Nucleus accumbens (tissue), 56 donors: ENCODE results near the gene MICAL2.

ENCODE experiments used
- DNase-seq, 56 donors: peaks; one replicate each; lab custom pipeline; 2025; lab: John Stamatoyannopoulos, UW

Gene MICAL2

GRCh38 chr11:12238420-12238819, 128.0 kb downstream of the MICAL2 start:
- no peak for DNase-seq

DNA sequence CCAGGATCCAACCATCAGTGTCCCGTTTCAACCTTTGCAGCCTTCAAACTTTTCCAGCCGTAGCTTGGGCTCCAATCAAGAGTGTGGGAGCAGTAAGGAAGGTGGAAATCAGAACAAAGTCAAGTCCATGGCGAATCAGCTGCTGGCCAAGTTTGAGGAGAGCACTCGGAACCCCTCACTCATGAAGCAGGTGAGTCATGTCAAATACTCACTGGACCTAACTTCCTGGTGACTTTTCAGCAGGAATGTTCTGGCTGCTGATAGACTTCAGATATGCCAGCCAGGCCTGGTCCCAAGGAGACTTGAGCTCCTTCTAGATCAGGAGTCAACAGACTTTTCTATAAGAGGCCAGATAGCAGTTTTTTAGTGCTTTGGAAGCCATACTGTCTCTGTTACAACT, 129.0 kb downstream of the MICAL2 start:
- no peak for DNase-seq

- DNase-seq, result no peak
Observed at GRCh38 chr11:12239804-12240371, 129.5 kb downstream of the MICAL2 start.

- DNase-seq, result no peak
Observed at GRCh38 chr11:12240677-12241076, 130.3 kb downstream of the MICAL2 start.

DNA sequence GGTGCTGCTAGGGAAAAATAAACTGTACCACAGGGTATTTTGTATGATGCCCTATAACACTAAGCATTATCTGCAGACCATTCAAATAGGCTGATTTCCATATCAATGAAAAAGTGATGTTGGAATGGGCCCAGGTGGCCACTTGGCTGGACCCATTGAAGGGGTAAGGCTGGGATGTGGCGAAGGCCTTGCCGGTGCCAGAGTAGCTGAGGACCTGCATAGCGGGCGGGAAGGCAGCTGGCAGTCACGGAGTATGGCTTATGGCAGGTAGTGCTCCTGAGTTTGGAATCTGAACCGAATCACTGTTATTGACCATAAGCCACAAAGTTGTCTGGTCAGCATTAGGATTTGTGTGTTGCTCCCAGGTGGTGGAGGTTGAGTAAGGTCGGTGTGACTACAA, 131.0 kb downstream of the MICAL2 start:
- DNase-seq, result no peak

GRCh38 chr11:12241971-12242672, 131.7 kb downstream of the MICAL2 start:
- DNase-seq, result no peak

GRCh38 chr11:12242966-12243365, 132.6 kb downstream of the MICAL2 start:
- no peak for DNase-seq

DNA sequence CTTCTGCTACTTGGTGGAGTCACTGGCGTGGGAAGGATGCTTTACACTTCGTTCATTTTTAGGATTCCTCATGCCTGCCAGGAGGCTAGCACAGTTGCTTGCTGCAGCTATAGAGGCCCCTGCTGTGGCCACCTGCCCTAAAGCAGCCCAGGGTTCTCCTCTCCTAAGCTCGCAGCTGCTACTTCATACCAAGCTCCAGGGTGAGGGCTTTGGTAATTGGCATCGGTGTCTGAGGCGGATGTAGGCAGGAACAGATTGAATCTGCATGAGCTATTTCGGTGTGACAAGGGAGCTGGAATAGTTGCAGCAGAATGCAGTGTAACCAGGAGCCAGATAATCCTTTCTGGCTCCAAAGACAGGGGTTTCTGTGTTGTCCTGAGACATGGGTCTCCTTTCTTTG, 133.1 kb downstream of the MICAL2 start:
- DNase-seq, result peak in 18 of 56 donors; percentile 13 to 42 (median 30)

DNA sequence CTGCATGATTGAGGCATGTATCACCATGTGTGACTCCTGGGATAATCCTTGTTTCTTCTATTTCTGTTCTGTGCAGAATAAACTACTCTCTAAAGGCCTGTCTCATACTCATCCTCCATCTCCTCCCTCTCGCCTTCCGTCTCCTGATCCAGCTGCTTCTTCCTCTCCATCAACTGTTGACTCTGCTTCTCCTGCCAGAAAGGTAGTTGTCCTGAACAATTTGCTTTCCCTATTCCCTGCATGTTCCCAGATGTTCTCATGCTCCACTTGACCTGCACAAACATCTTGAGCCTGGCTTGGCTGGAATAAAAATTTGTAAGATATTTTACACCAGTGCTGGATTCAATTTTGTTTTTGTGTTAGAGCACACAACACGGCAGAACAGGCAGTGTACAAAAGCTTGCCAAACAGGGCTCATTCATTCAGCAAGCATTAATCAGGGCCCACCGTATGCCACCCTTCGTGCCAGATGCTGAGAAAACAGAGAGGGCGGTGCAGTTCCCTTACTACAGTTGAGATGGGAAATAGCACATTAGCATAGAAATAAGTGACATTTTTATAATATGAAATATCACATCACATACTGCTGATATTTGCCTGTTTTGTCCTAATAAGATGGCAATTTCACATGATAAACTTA, 133.6 kb downstream of the MICAL2 start:
- peak in 7 of 56 donors; percentile 20 to 37 (median 27) for DNase-seq

DNA sequence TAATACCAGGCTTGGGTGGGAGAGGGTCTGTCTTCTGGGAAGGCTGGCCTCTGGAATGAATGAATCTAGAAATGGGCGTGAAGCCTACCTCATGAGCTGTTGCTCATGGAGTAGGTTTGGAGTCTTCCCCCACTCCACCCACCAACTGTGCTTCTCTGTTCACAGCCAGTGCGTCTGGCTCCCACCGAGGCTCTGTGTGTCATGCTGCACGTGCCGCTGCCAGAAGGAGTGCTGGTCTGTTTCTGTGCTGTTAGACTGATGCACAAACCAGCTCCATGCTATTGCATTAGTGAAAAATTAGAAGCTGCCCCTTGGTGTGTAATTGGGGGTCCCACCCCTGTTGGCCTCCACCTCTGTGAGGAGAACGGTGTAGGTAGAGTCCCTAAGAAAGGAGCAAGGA, 134.7 kb downstream of the MICAL2 start:
- peak in 10 of 56 donors; percentile 3 to 39 (median 28) for DNase-seq

- no peak for DNase-seq
Observed at GRCh38 chr11:12245549-12246016, 135.2 kb downstream of the MICAL2 start.

GRCh38 chr11:12246147-12246546, 135.8 kb downstream of the MICAL2 start:
- peak in 1 of 56 donors; percentile 19 for DNase-seq

DNA sequence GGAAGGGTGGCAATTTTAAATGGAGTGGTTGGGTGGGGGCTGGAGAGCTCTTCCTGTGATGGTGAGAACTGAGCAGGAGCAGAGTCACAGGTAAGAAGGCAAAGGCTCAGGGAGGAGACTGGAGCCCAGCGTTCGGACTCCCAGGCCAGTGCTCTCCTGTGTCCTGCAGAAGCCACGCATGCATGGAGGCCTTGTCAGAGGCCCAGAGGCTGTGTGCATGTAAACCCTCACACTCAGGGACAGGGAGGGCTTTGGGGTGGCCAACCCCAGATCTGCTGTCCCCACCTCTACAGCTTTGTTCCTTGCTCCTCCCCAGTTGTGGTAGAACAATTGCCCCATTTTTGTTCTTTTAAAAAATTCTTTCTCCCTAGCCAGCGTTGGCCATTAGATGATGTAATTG, 136.6 kb downstream of the MICAL2 start:
- DNase-seq, result peak in 1 of 56 donors; percentile 12

- no peak for DNase-seq
Observed at GRCh38 chr11:12247543-12248254, 137.3 kb downstream of the MICAL2 start.

DNA sequence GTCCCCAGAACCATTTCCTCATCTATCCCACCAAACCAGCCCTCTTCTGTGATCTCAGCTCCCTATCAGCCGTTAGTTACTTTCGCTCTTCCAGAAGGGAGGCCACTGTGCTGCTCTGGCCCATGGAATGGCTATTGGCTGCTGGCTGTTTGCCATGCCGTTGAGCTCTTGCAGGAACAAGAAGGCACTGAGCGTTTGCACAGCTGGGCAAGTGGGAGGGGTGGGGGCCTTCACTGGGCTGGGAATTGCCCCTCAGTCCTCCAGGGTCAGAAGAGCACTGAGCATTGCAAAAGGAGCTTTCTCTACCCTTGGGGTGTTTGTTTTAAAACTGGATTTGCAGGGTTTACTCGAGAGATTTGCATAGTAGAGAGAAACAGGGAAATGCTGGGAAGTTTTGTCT, 137.9 kb downstream of the MICAL2 start:
- DNase-seq, result peak in 48 of 56 donors; percentile 6 to 85 (median 55)

GRCh38 chr11:12249590-12250260, 139.3 kb downstream of the MICAL2 start:
- DNase-seq, result no peak

- no peak for DNase-seq
Observed at GRCh38 chr11:12251666-12252560, 141.5 kb downstream of the MICAL2 start.

DNA sequence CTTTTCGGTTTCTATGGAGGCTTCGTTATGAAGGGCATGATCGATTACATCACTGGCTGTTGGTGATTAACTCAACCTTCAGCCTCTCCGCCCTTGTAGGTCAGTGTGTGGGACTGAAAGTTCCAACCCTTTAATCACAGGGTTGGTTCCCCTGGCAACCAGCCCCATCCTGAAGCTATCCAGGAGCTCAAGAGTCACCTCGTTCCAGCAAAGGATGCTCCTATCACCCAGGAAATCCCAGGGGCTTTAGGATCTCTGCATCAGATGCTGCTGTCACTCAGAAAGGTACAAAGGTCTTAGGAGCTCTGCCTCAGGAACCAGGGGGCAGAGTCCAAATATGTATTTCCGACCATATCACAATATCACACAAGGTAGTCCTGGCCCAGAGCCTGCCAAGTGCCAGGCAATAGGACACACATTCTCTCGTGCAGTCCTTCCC, 143.5 kb downstream of the MICAL2 start:
- no peak for DNase-seq

DNA sequence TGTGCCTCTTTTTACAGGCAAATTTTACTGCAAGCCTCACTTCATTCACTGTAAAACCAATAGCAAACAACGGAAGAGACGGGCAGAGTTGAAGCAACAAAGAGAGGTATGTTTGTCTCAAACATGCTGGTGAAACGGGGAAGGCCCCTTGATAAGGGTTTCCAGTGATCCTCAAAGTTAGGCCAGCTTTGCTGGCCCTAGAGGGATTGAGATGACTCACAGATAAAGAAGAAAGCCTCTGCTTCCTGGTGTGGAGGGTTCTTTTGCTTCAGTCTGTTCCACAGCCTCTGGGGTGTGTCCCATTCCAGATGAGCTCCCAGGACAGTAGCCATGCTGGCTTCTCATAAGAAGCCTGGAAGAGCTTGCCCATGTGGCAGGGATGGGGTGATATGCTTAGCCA, 148.1 kb downstream of the MICAL2 start:
- no peak for DNase-seq
